T47D (cell line): ENCODE data around the gene PDHB.

Source experiments
- DNase-seq, 2 experiments: peaks; one replicate each; pipeline versions ENCODE4 v3.0.0 to v3.0.0-alpha.2; 2011 to 2012; ENCODE audit warnings: low read depth in 1 of 2, low spot score in 1 of 2
- JUND ChIP-seq: IDR thresholded peaks from 2 replicates; pipeline ENCODE4 v1.6.1; 2012; ENCODE audit warnings: low read depth
- in situ Hi-C: cut with HindIII; loops from 2 replicates; pipeline ENCODE4 v1.10.0; 2016; ENCODE audit warnings: low sequenced_read_pairs, low pct_unique_long_range_greater_than_20kb

The PDHB gene

GRCh38 chr3:58386626-58387365 is 46.8 kb downstream of the PDHB start:
- DNase-seq = no peak
- no peak for TF ChIP-seq JUND
- in situ Hi-C loops = no loop called here

- TF ChIP-seq JUND = no peak
- in situ Hi-C loops = no loop called here
- no peak for DNase-seq
These were observed 49.1 kb downstream of the PDHB start for GRCh38 chr3:58384381-58385090.

GRCh38 chr3:58383904-58384303 is 49.7 kb downstream of the PDHB start:
- peak; percentile 84; the same call in 1 of the 2 replicates for TF ChIP-seq JUND
- in situ Hi-C loops = no loop called here
- DNase-seq = peak; percentile 4 to 99

GRCh38 chr3:58383476-58383875 is 50.2 kb downstream of the PDHB start:
- no peak for TF ChIP-seq JUND
- DNase-seq = peak in 1 of 2 experiments; percentile 56
- in situ Hi-C loops = no loop called here

- in situ Hi-C loops = no loop called here
- TF ChIP-seq JUND = no peak
- DNase-seq = no peak
These were observed 54.1 kb downstream of the PDHB start for GRCh38 chr3:58379351-58380073.

- no peak for TF ChIP-seq JUND
- in situ Hi-C loops = no loop called here
- no peak for DNase-seq
These were observed 55.9 kb downstream of the PDHB start for GRCh38 chr3:58377750-58378149.
